Measurements from ENCODE around the gene OBSCN. TPM values are rescaled to one million over a fixed set of nuclear protein-coding genes. Genes with fewer than 3 reads are reported as not detected.
A peak's percentile ranks its signal among the peaks of the same experiment; 100 is the strongest.

OBSCN gene
- 29.5 and 51.1 TPM in 2 replicates for total RNA-seq (2014; rRNA removed; shearing (Covaris generic))
- total RNA-seq (2022), result 43.7 and 45.2 TPM in 2 replicates
- percentile 48 among the genes with signal in this experiment for Bru-seq, nascent RNA
- BruChase-seq, experiment 1, labeled RNA remaining after a 6-hour chase, result percentile 63 among the genes with signal in this experiment
- percentile 53 among the genes with signal in this experiment for BruChase-seq, experiment 2, labeled RNA remaining after a 2-hour chase
- long read RNA-seq, partial matches to known transcripts, result 6 of 13 reads
- long read RNA-seq, other reads (novel, unspliced or antisense), result 7 of 13 reads

GRCh38 chr1:228207851-228208821, at the start of gene OBSCN:
Gene OBSCN, plus strand, starts transcription at chr1:228208044. Its CDS starts 3,740 bp downstream, at chr1:228211784.
- intact Hi-C loops (cut with micrococcal nuclease; ENCODE audit: unreplicated experiment), result no loop called here
- no TSS peak for BruUV-seq (replicated peaks)
- H3K9me2 ChIP-seq (ENCODE audit: insufficient read depth, low read length), result no peaks in the 10 kb centered on the region
- TF ChIP-seq EZH2phosphoT487 (IDR thresholded peaks at IDR 0.05; ENCODE audit: borderline replicate concordance, low read depth, low read length) (no peak), CTCF (conservative IDR thresholded peaks at IDR 0.05; ENCODE audit: low read length) (no peak)
- no peaks in the 10 kb centered on the region for H3K36me3 ChIP-seq (ENCODE audit: insufficient read depth, low read length)
- H3K4me3 ChIP-seq (ENCODE audit: low read depth, low read length, poor library complexity, severe bottlenecking), result no peak within 1 kb of the TSS
- no peaks in the 10 kb centered on the region for H3K9me3 ChIP-seq (ENCODE audit: low read length)
- H4K20me1 ChIP-seq (ENCODE audit: insufficient read depth, low read length), result no peaks in the 10 kb centered on the region
- H2AFZ ChIP-seq (ENCODE audit: low read length), result no peak within 1 kb of the TSS
- no peak for DNase-seq (ENCODE audit: low spot score)
- H3K79me2 ChIP-seq (ENCODE audit: insufficient read depth, low read depth, low read length), result no peaks in the 10 kb centered on the region
- no peak within 1 kb of the TSS for H3K4me2 ChIP-seq (ENCODE audit: low read length)
- no peak within 1 kb of the TSS for H3K27ac ChIP-seq (ENCODE audit: low read depth, low read length, poor library complexity, severe bottlenecking)
- CTCF ChIA-PET (ENCODE audit: unreplicated experiment), result no interaction called here
- POLR2A ChIA-PET, result no interaction called here
- peaks cover 4% of the 10 kb centered on the region for H3K4me1 ChIP-seq (ENCODE audit: insufficient read depth, low read length, poor library complexity, severe bottlenecking)

- Histone ChIP-seq H3K4me1 (ENCODE audit: insufficient read depth, low read length, poor library complexity, severe bottlenecking) (peaks cover 5% of the 10 kb centered on the region), H4K20me1 (ENCODE audit: insufficient read depth, low read length) (no peaks in the 10 kb centered on the region), H3K4me2 (ENCODE audit: low read length) (no peak overlapping the region), H3K36me3 (ENCODE audit: insufficient read depth, low read length) (no peaks in the 10 kb centered on the region), H3K9me3 (ENCODE audit: low read length) (no peaks in the 10 kb centered on the region), H3K9me2 (ENCODE audit: insufficient read depth, low read length) (no peaks in the 10 kb centered on the region), H3K4me3 (ENCODE audit: low read depth, low read length, poor library complexity, severe bottlenecking) (no peak overlapping the region), H3K27ac (ENCODE audit: low read depth, low read length, poor library complexity, severe bottlenecking) (no peak overlapping the region), H3K79me2 (ENCODE audit: insufficient read depth, low read depth, low read length) (no peaks in the 10 kb centered on the region), H2AFZ (ENCODE audit: low read length) (no peak overlapping the region)
- BruUV-seq (replicated peaks), result no TSS peak
- POLR2A ChIA-PET, result no interaction called here
- DNase-seq (ENCODE audit: low spot score), result no peak
- TF ChIP-seq CTCF (conservative IDR thresholded peaks at IDR 0.05; ENCODE audit: low read length), result no peak
- no peak for TF ChIP-seq EZH2phosphoT487 (IDR thresholded peaks at IDR 0.05; ENCODE audit: borderline replicate concordance, low read depth, low read length)
- intact Hi-C loops (cut with micrococcal nuclease; ENCODE audit: unreplicated experiment), result no loop called here
- CTCF ChIA-PET (ENCODE audit: unreplicated experiment), result no interaction called here
Measured at GRCh38 chr1:228158151-228159007, 49.5 kb upstream of the OBSCN start.

Measured in OCI-LY7 (cell line).